Sciatic nerve (tissue), 2 donors: ENCODE data around the gene IRAK1. TPM values are rescaled to one million over a fixed set of nuclear protein-coding genes. Genes with fewer than 3 reads are reported as not detected.
"Not testable (repeated sequence)": the region's sequence is repeated elsewhere in the genome, so short reads cannot be mapped to it uniquely, and the experiment has no call there.

Source experiments
- ATAC-seq: fragments of 200-7000 bp; cut with Tn5 transposase; one replicate; pipeline ENCODE4 v1.9.1; 2020; ENCODE audit warnings: mild to moderate bottlenecking, moderate library complexity
- DNase-seq: peaks from one replicate; pipeline ENCODE4 v3.0.0-alpha.2; 2020; ENCODE audit warnings: low spot score
- intact Hi-C: fragments of 100-400 bp; cut with DNase I; formaldehyde crosslinking; loops from one replicate; pipeline ENCODE4 v1.14.2; 2022
- total RNA-seq: library from RNA; stranded (reverse); fragmentation: NEBNext Ultra II Directional; extraction: Animal tissue kit (Norgen Biotek cat#: 25700); gene quantifications from one replicate; pipeline ENCODE4 v1.2.1, GENCODE V29; 2021
- donor health status: DM: no; HTN: no; CAD: no.
- donor health status: DM: no; HTN: no; CAD: no.

The IRAK1 gene
- total RNA-seq, 1 donor from 2014 or later = 53.9 TPM

- no peak for DNase-seq
- ATAC-seq = peak; percentile 8
- intact Hi-C loops = no loop called here
Measured at GRCh38 chrX:153981231-153981630, 38.5 kb downstream of the IRAK1 start.

GRCh38 chrX:153980394-153980793, 39.3 kb downstream of the IRAK1 start:
- intact Hi-C loops, DNase-seq, ATAC-seq: not testable (repeated sequence)

- intact Hi-C loops = no loop called here
- ATAC-seq (no peak), DNase-seq (no peak)
Measured at GRCh38 chrX:153974726-153975286, 44.9 kb downstream of the IRAK1 start.

GRCh38 chrX:153974003-153974725, 45.5 kb downstream of the IRAK1 start:
- ATAC-seq = no peak
- intact Hi-C loops = no loop called here

GRCh38 chrX:153973127-153974002, 46.3 kb downstream of the IRAK1 start:
- DNase-seq = peak; percentile 59
- ATAC-seq = no peak
- intact Hi-C loops = no loop called here

More at GRCh38 chrX:153974003-153974725, 45.5 kb downstream of the IRAK1 start:
- peak; percentile 62 for DNase-seq

- ATAC-seq = peak; percentile 45
- DNase-seq = peak; percentile 94
- intact Hi-C loops = no loop called here
Measured at GRCh38 chrX:153972368-153973126, 47.2 kb downstream of the IRAK1 start, which contains the start of gene TMEM187. Gene TMEM187 (plus strand): TSS chrX:153972754. CDS start chrX:153982063, 9,309 bp downstream.

GRCh38 chrX:153971450-153972367, 48.0 kb downstream of the IRAK1 start, which contains the start of gene HCFC1:
Gene HCFC1 (minus strand): TSS chrX:153971818. CDS start chrX:153970840, 978 bp downstream.
- intact Hi-C loops = no loop called here
- ATAC-seq (peak; percentile 75), DNase-seq (peak; percentile 98)

GRCh38 chrX:153971124-153971449, 48.6 kb downstream of the IRAK1 start:
- intact Hi-C loops = no loop called here
- DNase-seq = peak; percentile 96
- peak; percentile 88 for ATAC-seq

- DNase-seq (peak; percentile 75), ATAC-seq (peak; percentile 55)
- intact Hi-C loops = no loop called here
Measured at GRCh38 chrX:153970357-153971123, 49.2 kb downstream of the IRAK1 start.

- intact Hi-C loops = no loop called here
- no peak for ATAC-seq
- DNase-seq = peak; percentile 73
Measured at GRCh38 chrX:153969904-153970356, 49.8 kb downstream of the IRAK1 start.

- intact Hi-C loops = no loop called here
- DNase-seq (no peak), ATAC-seq (no peak)
Measured at GRCh38 chrX:153969125-153969903, 50.4 kb downstream of the IRAK1 start.

- ATAC-seq (no peak), DNase-seq (no peak)
- intact Hi-C loops = no loop called here
Measured at GRCh38 chrX:153968754-153969124, 51.0 kb downstream of the IRAK1 start.

- ATAC-seq (no peak), DNase-seq (no peak)
- intact Hi-C loops = no loop called here
Measured at GRCh38 chrX:153968255-153968654, 51.4 kb downstream of the IRAK1 start.

GRCh38 chrX:153967536-153968224, 52.0 kb downstream of the IRAK1 start:
- ATAC-seq (no peak), DNase-seq (no peak)
- intact Hi-C loops = no loop called here

GRCh38 chrX:153966841-153967535, 52.7 kb downstream of the IRAK1 start:
- DNase-seq = no peak
- intact Hi-C loops = no loop called here
- no peak for ATAC-seq
